ENCODE data around the gene ABHD12. TPM values are rescaled to one million over a fixed set of nuclear protein-coding genes. Genes with fewer than 3 reads are reported as not detected.
"Not testable (repeated sequence)": the region's sequence is repeated elsewhere in the genome, so short reads cannot be mapped to it uniquely, and the experiment has no call there.

ABHD12 gene
- polyA plus RNA-seq, 1 experiment, result 25.0 TPM

DNA sequence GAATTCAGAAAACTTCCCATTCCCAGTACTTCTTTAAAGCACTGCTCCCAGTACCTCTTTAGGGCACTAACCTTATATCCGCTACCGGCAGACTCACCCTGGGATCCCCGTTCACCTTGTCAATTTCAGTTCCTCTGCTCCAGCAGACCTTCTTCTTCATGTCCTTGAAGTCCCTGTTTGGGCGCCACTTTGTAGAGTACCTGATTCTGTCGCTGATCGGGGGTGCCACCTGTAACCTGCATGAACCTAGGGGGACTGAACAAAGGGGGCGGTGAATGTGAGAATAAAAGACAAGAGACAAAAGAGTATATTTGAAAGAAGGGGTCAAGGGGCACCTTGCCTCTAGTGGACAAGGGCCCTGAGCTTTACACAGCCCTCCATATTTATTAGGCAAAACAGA, 11.9 kb upstream of the ABHD12 start:
- DNase-seq (ENCODE audit: low read depth), result no peak
- Histone ChIP-seq H3K36me3 (ENCODE audit: control insufficient read depth, insufficient read depth, low read length) (no peaks in the 10 kb centered on the region), H3K27me3 (ENCODE audit: control insufficient read depth, insufficient read depth, low read length) (no peaks in the 10 kb centered on the region), H3K4me3 (ENCODE audit: low read depth, low read length) (no peak overlapping the region)
- CTCF ChIA-PET, result interaction anchor here (0.6 kb wide), 1 partner anchor 107 kb away, joined by 4 read pairs; no protein-coding TSS in a partner anchor
- POLR2A ChIA-PET, result no interaction called here
- TF ChIP-seq, protein P1, sequence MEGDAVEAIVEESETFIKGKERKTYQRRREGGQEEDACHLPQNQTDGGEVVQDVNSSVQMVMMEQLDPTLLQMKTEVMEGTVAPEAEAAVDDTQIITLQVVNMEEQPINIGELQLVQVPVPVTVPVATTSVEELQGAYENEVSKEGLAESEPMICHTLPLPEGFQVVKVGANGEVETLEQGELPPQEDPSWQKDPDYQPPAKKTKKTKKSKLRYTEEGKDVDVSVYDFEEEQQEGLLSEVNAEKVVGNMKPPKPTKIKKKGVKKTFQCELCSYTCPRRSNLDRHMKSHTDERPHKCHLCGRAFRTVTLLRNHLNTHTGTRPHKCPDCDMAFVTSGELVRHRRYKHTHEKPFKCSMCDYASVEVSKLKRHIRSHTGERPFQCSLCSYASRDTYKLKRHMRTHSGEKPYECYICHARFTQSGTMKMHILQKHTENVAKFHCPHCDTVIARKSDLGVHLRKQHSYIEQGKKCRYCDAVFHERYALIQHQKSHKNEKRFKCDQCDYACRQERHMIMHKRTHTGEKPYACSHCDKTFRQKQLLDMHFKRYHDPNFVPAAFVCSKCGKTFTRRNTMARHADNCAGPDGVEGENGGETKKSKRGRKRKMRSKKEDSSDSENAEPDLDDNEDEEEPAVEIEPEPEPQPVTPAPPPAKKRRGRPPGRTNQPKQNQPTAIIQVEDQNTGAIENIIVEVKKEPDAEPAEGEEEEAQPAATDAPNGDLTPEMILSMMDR (IDR thresholded peaks at IDR 0.05; ENCODE audit: insufficient read depth, low read depth, low read length), result no peak

- CTCF ChIA-PET, result interaction anchor here (0.6 to 6.4 kb wide), 6 partner anchors 8 to 406 kb away, joined by 3 to 71 read pairs (median 16); partner anchors contain the start of genes ENTPD6 and GINS1
- POLR2A ChIA-PET, result not testable (repeated sequence)
Observed at GRCh38 chr20:25400291-25400732, 9.7 kb upstream of the ABHD12 start.

GRCh38 chr20:25399037-25399430, 8.4 kb upstream of the ABHD12 start:
- DNase-seq (ENCODE audit: low read depth), result peak; percentile 26

More at GRCh38 chr20:25400291-25400732, 9.7 kb upstream of the ABHD12 start:
- H3K36me3 ChIP-seq (ENCODE audit: control insufficient read depth, insufficient read depth, low read length); DNase-seq (ENCODE audit: low read depth); H3K4me3 ChIP-seq (ENCODE audit: low read depth, low read length); H3K27me3 ChIP-seq (ENCODE audit: control insufficient read depth, insufficient read depth, low read length): not testable (repeated sequence)

GRCh38 chr20:25398376-25399036, 7.9 kb upstream of the ABHD12 start:
- TF ChIP-seq, protein P1 (IDR thresholded peaks at IDR 0.05; ENCODE audit: insufficient read depth, low read depth, low read length), result no peak
- no peaks in the 10 kb centered on the region for H3K27me3 ChIP-seq (ENCODE audit: control insufficient read depth, insufficient read depth, low read length)
- no peak overlapping the region for H3K4me3 ChIP-seq (ENCODE audit: low read depth, low read length)
- DNase-seq (ENCODE audit: low read depth), result no peak
- no peaks in the 10 kb centered on the region for H3K36me3 ChIP-seq (ENCODE audit: control insufficient read depth, insufficient read depth, low read length)
- ChIA-PET POLR2A (no interaction called here), CTCF (interaction anchor here (0.6 to 6.4 kb wide), 25 partner anchors 10 to 601 kb away, joined by 3 to 71 read pairs (median 4); partner anchors contain the start of gene GINS1)

More at GRCh38 chr20:25399037-25399430, 8.4 kb upstream of the ABHD12 start:
- ChIA-PET POLR2A (no interaction called here), CTCF (interaction anchor here (0.5 to 6.4 kb wide), 27 partner anchors 9 to 600 kb away, joined by 3 to 71 read pairs (median 4); partner anchors contain the start of genes ENTPD6 and GINS1)
- Histone ChIP-seq H3K36me3 (ENCODE audit: control insufficient read depth, insufficient read depth, low read length) (no peaks in the 10 kb centered on the region), H3K4me3 (ENCODE audit: low read depth, low read length) (no peak overlapping the region), H3K27me3 (ENCODE audit: control insufficient read depth, insufficient read depth, low read length) (no peaks in the 10 kb centered on the region)
- TF ChIP-seq, protein P1 (IDR thresholded peaks at IDR 0.05; ENCODE audit: insufficient read depth, low read depth, low read length), result peak; percentile 61

DNA sequence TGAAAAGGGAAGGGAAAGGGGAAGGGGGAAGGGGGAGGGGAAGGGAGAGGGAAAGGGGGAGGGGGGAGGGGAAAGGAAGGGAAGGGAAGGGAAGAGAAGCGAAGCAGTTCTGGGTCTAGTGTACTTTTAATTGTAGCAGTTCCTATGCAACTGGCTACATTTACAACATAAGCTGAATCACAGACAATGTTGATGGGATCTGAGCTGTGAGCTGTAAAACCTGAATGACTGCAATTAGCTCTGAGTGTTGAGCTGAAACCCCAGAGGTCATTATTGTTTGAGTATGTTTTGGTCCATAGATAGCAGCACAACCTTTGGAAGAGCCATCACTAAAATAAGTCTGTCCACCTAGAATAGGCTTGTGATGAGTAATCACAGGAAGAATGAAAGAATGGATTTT, 7.2 kb upstream of the ABHD12 start:
- ChIA-PET POLR2A (no interaction called here), CTCF (interaction anchor here (0.8 to 6.4 kb wide), 15 partner anchors 11 to 408 kb away, joined by 3 to 71 read pairs (median 7); partner anchors contain the start of gene GINS1)
- Histone ChIP-seq H3K4me3 (ENCODE audit: low read depth, low read length) (no peak overlapping the region), H3K36me3 (ENCODE audit: control insufficient read depth, insufficient read depth, low read length) (no peaks in the 10 kb centered on the region), H3K27me3 (ENCODE audit: control insufficient read depth, insufficient read depth, low read length) (no peaks in the 10 kb centered on the region)
- no peak for DNase-seq (ENCODE audit: low read depth)
- TF ChIP-seq, protein P1 (IDR thresholded peaks at IDR 0.05; ENCODE audit: insufficient read depth, low read depth, low read length), result no peak

Data from BJ (cell line).